HG02970 (cell line): ENCODE results near the gene AKAP13.
"Not testable (repeated sequence)": the region's sequence is repeated elsewhere in the genome, so short reads cannot be mapped to it uniquely, and the experiment has no call there.

ENCODE experiments used
- ATAC-seq: cut with Tn5 transposase; IDR thresholded peaks from one replicate; pipeline ENCODE4 v1.9.1; 2021; ENCODE audit warnings: mild to moderate bottlenecking, moderate library complexity, moderate number of reproducible peaks; ENCODE audit not compliant: unreplicated experiment, low FRiP score

AKAP13 gene

GRCh38 chr15:85470563-85471271 lies 90.3 kb downstream of the AKAP13 start:
- no peak for ATAC-seq

GRCh38 chr15:85472349-85472748 lies 91.9 kb downstream of the AKAP13 start:
- ATAC-seq = no peak

DNA sequence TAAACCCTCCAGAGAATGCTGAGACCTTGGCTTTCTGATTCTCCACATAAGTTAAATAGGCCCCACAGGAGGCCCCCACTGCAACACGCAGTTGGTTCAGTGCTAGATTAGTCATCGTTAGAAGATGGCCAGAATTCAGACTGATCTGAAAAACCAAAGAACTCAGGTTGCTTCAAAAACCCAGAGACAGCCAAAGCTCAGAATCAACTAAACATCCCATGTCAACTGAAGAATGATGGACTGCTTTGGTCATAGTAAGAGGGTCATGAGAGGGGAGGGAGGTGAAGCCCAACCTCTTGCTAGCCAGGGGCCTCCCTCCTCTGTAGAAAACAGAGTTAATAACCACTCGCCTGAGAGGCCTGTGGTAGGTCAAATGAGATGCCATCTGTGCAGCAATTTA lies 93.1 kb downstream of the AKAP13 start:
- no peak for ATAC-seq

DNA sequence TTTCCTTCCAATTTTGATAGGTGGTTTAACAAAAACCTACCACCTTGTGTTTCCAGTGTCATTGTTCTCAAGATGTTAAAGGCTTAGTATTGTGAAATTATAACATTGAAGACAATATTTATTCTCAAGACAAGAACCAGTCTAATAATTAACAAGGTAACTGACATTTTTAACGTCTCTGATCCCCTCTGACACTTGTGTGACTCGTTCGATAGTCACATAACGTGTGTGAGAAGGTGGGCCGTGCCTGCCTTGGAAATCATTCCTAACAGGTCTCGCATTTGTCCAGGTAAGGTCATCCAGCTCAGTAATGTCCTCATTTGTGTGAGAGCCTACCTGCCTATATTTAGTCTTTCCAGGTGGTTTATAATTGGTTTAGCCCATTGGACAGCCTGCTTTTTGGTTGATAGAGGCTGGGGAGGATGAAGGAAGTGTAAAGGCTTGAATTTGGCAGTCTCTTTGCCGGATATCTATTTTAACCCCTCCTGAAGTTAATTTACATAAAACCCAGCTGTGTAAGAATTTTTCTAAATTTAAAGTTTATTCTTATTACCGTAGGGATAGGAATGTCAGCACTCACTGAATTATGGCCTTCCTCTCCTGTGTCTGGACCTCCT lies 94.4 kb downstream of the AKAP13 start:
- ATAC-seq = no peak

- no peak for ATAC-seq
Measured at GRCh38 chr15:85475317-85475701, 94.9 kb downstream of the AKAP13 start.

DNA sequence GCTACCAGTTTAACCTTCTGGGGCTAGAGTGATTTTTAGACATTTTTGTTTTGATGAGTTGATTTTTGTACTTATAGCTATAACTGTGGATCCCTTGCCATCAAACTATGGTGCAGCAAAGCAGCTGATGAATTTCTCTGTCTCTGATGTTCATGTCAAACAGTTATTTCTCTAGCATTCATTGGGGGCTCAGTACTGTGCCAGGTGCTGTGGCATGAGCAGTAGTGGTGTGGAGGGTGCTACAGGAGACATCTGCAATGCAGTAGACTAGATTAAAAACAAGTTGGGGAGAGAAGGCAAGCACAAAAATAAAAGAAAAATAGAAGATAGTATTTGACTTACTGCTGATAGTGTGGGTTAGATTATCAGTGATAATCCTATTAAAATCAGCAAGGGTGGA lies 95.3 kb downstream of the AKAP13 start:
- ATAC-seq = no peak

DNA sequence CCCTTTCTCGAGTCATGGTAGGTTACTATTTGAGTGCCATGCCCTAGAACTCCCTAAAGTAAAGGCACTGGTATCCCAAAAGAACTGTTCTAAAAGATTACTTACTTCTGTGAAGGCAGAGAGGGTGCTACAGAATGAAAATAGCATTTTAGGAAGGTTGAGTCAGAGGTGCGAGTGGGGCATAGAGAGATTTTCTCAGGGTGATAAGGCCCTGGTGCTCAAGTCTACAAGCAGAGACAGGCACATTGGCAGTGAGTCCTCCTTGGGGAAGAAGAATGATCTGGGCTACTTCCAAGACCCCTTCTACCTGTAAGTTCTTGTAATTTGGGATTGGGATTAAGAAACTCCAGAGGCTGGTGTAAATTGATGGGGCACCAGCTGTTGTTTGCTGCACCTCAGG lies 96.7 kb downstream of the AKAP13 start:
- no peak for ATAC-seq

- ATAC-seq = no peak
Measured at GRCh38 chr15:85477730-85478129, 97.3 kb downstream of the AKAP13 start.

DNA sequence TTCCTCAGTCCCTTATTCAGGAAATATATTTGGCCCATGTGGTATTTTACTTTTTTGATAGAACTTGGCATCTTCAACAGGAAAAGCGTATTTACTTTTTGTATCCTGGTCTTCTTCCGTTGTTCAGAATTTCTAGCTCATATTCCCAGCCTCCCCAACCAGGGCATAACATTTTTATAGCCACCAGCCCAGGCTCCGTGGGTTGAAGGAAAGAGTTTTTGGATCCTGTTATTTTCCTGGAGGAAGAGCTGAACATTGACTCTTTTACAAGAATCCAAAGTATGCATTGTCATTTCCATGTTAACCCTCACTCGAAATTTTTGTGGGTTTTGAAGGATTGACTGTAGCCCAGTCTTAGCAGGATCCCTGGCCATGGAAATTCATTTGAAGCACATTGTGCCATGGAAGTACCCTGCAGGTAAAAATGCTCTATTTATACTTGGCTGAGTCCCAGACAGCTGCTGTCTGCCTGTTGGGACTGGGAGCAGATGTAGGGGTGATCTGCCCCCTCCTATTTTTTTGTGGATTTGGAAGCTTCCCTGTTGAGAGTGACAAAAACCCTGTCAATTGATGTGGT lies 98.8 kb downstream of the AKAP13 start:
- ATAC-seq = no peak

- no peak for ATAC-seq
Measured at GRCh38 chr15:85480923-85481322, 100.5 kb downstream of the AKAP13 start.

GRCh38 chr15:85481543-85481942 lies 101.1 kb downstream of the AKAP13 start:
- not testable (repeated sequence) for ATAC-seq

DNA sequence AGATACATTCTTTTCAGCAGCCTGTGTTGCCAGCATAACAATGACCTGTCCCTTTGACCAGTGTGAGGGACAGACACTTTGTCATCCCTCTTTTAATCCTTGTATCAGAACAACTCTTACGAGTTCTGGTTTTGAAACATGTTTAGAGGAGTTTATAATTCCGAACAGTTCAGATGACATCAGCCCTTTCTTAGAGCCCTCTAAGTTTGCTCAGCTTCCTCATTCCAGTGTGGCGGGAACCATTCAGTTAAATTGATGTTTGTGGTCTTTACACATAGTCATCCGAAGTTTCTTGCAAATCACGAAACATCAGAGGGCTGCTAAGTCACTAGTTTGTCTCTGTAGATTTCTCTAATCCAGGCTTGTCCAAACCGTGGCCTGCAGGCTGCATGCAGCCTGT lies 102.5 kb downstream of the AKAP13 start:
- no peak for ATAC-seq

DNA sequence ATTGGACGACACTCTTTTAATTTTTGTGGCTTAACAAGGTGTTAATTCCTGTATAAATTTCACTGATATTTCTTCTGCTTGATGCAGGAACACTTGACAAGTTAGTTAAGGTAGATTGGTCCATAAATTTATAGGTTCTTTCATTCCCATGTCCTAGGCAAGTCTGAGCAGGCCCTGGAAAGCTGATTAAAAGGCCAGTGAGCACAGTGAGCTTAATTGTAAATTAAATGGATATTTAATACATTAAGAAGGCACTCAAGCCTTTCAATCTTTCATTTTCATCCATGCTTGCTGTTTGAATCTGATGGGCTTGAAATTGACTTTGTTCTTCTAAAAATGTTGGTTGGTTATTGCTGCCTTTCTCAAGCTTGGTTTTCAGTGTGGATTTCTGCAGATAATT lies 103.6 kb downstream of the AKAP13 start:
- not testable (repeated sequence) for ATAC-seq

DNA sequence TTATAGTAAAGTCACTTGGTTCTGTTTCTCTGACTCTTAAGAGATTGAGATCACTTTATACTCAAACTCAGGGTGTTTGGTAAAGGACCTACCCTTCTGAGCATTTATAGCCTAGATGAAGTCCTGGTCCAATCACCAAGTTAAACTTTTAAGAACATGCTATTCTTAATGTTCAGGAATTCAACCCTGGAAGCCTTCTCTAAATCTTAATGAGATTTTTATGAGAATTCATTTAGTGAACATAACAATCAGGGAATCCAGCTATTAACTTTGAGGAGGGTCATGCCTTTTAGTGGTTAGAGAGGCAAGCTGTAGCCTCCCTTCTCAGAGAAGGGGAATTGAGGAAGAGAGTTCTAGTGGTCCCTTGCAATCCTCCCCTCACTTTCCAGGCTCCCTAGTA lies 104.5 kb downstream of the AKAP13 start:
- ATAC-seq = not testable (repeated sequence)

DNA sequence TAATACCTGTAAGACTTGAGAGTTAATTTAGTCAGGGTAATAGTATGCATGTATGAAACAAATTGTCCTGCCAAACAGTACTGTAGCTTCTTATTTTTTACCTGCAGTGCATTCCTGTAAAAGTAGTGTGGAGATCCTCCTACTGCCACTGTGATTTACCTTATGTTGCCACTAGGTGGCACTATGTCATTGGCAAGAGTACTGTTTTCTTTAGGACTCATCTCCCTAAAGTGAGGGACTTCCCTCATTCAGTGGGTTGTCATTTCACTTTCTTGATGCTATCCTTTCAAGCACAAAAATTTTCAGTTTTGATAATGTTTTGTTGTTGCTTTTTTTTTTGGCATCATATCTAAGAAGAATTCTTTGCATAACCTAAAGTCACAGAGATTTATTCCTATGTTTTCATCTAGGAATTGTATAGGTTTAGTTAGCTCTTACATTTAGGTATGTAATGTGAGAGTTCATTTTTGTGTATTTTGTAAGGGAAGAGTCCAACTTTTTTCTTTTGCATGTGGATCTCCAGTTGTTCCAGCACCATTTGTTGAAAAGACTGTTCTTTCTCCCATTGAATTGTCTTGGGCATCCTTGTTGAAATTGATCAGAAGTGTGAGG lies 105.7 kb downstream of the AKAP13 start:
- ATAC-seq = no peak

DNA sequence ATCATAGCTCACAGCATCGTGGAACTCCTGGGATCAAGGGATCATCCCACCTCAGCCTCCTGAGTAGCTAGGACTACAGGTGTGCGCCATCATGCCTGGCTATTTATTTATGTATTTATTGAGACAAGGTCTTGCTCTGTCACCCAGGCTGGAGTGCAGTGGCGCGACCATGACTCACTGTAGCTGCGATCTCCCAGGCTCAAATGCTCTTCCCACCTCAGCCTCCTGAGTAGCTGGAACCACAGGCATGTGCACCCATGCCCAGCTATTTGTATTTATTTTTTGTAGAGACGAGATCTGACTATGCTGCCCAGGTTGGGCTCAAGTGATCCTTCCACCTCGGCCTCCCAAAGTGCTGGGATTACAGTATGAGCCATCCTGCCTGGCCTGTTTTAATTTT lies 107.4 kb downstream of the AKAP13 start:
- ATAC-seq = not testable (repeated sequence)

DNA sequence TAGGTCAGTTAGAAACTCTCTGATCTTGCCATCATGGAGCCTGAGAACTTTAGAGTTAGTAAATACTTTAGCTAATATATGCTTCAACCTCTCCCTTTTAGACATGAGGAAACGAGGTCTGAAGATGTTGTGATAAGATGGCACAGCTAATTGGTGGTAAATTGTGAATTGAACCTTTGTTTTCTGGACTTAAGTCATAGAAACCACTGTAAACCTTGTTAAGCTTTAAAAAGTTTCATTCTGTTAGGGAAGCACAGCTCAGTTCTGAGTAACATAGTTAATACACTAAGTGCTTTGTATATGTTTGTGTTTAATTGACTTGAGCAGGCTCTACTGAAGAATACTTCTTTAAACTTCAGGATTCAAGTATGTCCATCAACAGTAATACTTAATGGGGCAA lies 108.6 kb downstream of the AKAP13 start:
- no peak for ATAC-seq

GRCh38 chr15:85489773-85490493 lies 109.5 kb downstream of the AKAP13 start:
- ATAC-seq = no peak

DNA sequence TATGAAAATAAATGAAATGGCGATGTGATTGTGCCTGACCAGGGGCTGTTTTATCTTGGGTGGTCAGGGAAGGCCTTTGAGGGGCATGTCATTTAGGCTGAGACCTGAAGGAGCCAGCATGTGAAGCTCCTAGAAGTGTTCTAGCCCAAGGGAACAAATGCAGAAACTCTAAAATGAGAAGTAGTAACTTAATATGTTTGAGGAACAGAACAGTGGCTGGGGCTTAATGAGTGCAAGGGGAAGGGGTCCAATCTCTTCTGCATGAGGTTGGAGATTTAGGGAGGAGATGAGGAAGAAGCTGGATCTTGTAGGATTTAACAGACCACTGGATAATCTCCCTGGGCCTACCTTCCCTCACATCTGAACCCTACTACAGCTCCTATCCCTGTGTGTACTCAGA lies 110.5 kb downstream of the AKAP13 start:
- no peak for ATAC-seq

- no peak for ATAC-seq
Measured at GRCh38 chr15:85491691-85492090, 111.3 kb downstream of the AKAP13 start.

- no peak for ATAC-seq
Measured at GRCh38 chr15:85492406-85492805, 112.0 kb downstream of the AKAP13 start.
